GM12878 (cell line): ENCODE data around the gene UBE2E2. TPM values are rescaled to one million over a fixed set of nuclear protein-coding genes. Genes with fewer than 3 reads are reported as not detected.
A peak's percentile ranks its signal among the peaks of the same experiment; 100 is the strongest.

ENCODE experiments used
- ATAC-seq: fragments of 200-7000 bp; cut with Tn5 transposase; 3 replicates; pipeline ENCODE4 v1.9.1; 2020; ENCODE audit warnings: mild to moderate bottlenecking, moderate library complexity
- BruUV-seq: library from RNA; stranded (reverse); fragments of 400-500 nt; replicated peaks from 2 replicates; lab custom pipeline; 2021; lab: Mats Ljungman, UMichigan
- CTCF ChIA-PET: fragments of 300-600 bp; sonication (Branson Sonifier 250); formaldehyde crosslinking; extraction: SDS; loops from one replicate; lab custom pipeline; 2021; ENCODE audit warnings: inconsistent platforms; lab: Yijun Ruan, JAX
- POLR2A ChIA-PET: fragments of 350-600 bp; formaldehyde crosslinking; extraction: SDS; loops from one replicate; lab custom pipeline; 2021; ENCODE audit warnings: inconsistent platforms; lab: Charles Lee
- RAD21 ChIA-PET: fragments of 300-600 bp; sonication (Branson Sonifier 250); formaldehyde crosslinking; loops from one replicate; lab custom pipeline; 2023; ENCODE audit warnings: antibody characterized with exemption; ENCODE audit not compliant: unreplicated experiment; lab: Charles Lee
- SMC1A ChIA-PET: fragments of 300-600 bp; sonication (Branson Sonifier 250); formaldehyde crosslinking; loops from one replicate; lab custom pipeline; 2023; ENCODE audit not compliant: unreplicated experiment, uncharacterized antibody; lab: Charles Lee
- DNase-seq: peaks from one replicate; pipeline ENCODE4 v3.0.0-alpha.2; 2011; ENCODE audit warnings: low read depth, low spot score
- FAIRE-seq: peaks from 3 replicates; lab custom pipeline; 2011; peaks lifted over from hg19 to GRCh38; lab: Jason Lieb, UNC
- H2AFZ ChIP-seq: 2 replicates; pipeline ENCODE4 v1.6.0; 2011; ENCODE audit warnings: low read depth, low read length, control low read depth; ENCODE audit not compliant: control insufficient read depth
- H3K27ac ChIP-seq: 2 replicates; pipeline ENCODE4 v1.5.1; 2011; ENCODE audit warnings: control low read depth; ENCODE audit not compliant: control insufficient read depth, insufficient read depth
- H3K27me3 ChIP-seq, 2 experiments: replicated peaks in 1 of 2; 2 replicates each; pipeline versions ENCODE4 v1.6.0 to v1.6.1; 2011; ENCODE audit warnings: low read length in 1 of 2; ENCODE audit not compliant: control insufficient read depth in 2 of 2, insufficient read depth in 2 of 2
- H3K36me3 ChIP-seq, 2 experiments: 2 replicates each; pipeline ENCODE4 v1.5.1; 2011; ENCODE audit warnings: low read length in 1 of 2; ENCODE audit not compliant: control insufficient read depth in 2 of 2, insufficient read depth in 2 of 2
- H3K4me1 ChIP-seq: 2 replicates; pipeline ENCODE4 v1.6.1; 2011; ENCODE audit warnings: mild to moderate bottlenecking, low read length, moderate library complexity, mixed read lengths; ENCODE audit not compliant: control insufficient read depth, insufficient read depth
- H3K4me2 ChIP-seq: 2 replicates; pipeline ENCODE4 v1.6.0; 2011; ENCODE audit warnings: control low read depth; ENCODE audit not compliant: control insufficient read depth, insufficient read depth
- H3K4me3 ChIP-seq: fragments of 200-600 bp; sonication (generic); 2 replicates; pipeline ENCODE4 v1.5.1; 2016
- H3K79me2 ChIP-seq: 2 replicates; pipeline ENCODE4 v1.6.0; 2011; ENCODE audit warnings: low read length; ENCODE audit not compliant: control insufficient read depth, insufficient read depth
- H3K9ac ChIP-seq: 2 replicates; pipeline ENCODE4 v1.8.0; 2011; ENCODE audit warnings: low read length, control low read depth, mixed read lengths; ENCODE audit not compliant: control insufficient read depth, insufficient read depth
- H3K9me3 ChIP-seq: replicated peaks from 3 replicates; pipeline ENCODE4 v1.5.1; 2011; ENCODE audit warnings: mild to moderate bottlenecking, low read length; ENCODE audit not compliant: control insufficient read depth, insufficient read depth
- H4K20me1 ChIP-seq: 2 replicates; pipeline ENCODE4 v1.6.0; 2011; ENCODE audit not compliant: control insufficient read depth, insufficient read depth
- BHLHE40 ChIP-seq, 2 experiments: fragments of 450-650 bp in 1 of 2; IDR thresholded peaks; 2 replicates each; pipeline ENCODE4 v1.6.1; 2011 to 2017; ENCODE audit warnings: low read depth in 2 of 2, borderline replicate concordance in 1 of 2, improper control_type of control experiment in 1 of 2, low read length in 1 of 2, mild to moderate bottlenecking in 1 of 2
- CBX3 ChIP-seq: fragments of 200-600 bp; sonication (generic); IDR thresholded peaks from 2 replicates; pipeline ENCODE4 v1.6.1; 2016; ENCODE audit warnings: low read depth, borderline replicate concordance
- CHD4 ChIP-seq: fragments of 200-600 bp; sonication (generic); IDR thresholded peaks from 2 replicates; pipeline ENCODE4 v1.6.1; 2016; ENCODE audit warnings: mild to moderate bottlenecking
- EGR1 ChIP-seq, 2 experiments: IDR thresholded peaks; 1 replicate in 1 of 2; 2 replicates in 1 of 2; pipeline ENCODE4 v1.6.1; 2011 to 2012; ENCODE audit warnings: low read depth in 2 of 2, low read length in 2 of 2, borderline replicate concordance in 1 of 2, mild to moderate bottlenecking in 1 of 2, moderate library complexity in 1 of 2
- ELK1 ChIP-seq: IDR thresholded peaks from 2 replicates; pipeline ENCODE4 v1.6.1; 2012; ENCODE audit warnings: low read depth, low read length, improper control_type of control experiment
- ETV6 ChIP-seq, 2 experiments: fragments of 450-650 bp in 1 of 2; IDR thresholded peaks in 1 of 2; conservative IDR thresholded peaks in 1 of 2; 2 replicates each; pipeline ENCODE4 v1.6.1; 2014; ENCODE audit warnings: antibody characterized with exemption in 1 of 2, borderline replicate concordance in 1 of 2, low read depth in 1 of 2, mild to moderate bottlenecking in 1 of 2, moderate library complexity in 1 of 2
- JUNB ChIP-seq: IDR thresholded peaks from 2 replicates; pipeline ENCODE4 v1.6.1; 2016; ENCODE audit warnings: antibody characterized with exemption, mild to moderate bottlenecking
- RELA ChIP-seq: fragments of 450-650 bp; IDR thresholded peaks from 2 replicates; pipeline ENCODE4 v1.8.0; 2014; ENCODE audit warnings: borderline replicate concordance; ENCODE audit not compliant: partially characterized antibody
- RELB ChIP-seq: fragments of 450-650 bp; IDR thresholded peaks from 2 replicates; pipeline ENCODE4 v1.6.1; 2017; ENCODE audit warnings: low read depth, mild to moderate bottlenecking, moderate library complexity
- RUNX3 ChIP-seq: IDR thresholded peaks from 2 replicates; pipeline ENCODE4 v1.6.1; 2012; ENCODE audit warnings: low read length, inconsistent platforms
- SIX5 ChIP-seq: IDR thresholded peaks from 2 replicates; pipeline ENCODE4 v1.6.1; 2011; ENCODE audit warnings: mild to moderate bottlenecking, low read depth, low read length, moderate library complexity; ENCODE audit not compliant: severe bottlenecking
- SMAD5 ChIP-seq: IDR thresholded peaks from 2 replicates; pipeline ENCODE4 v1.6.1; 2016; ENCODE audit warnings: antibody characterized with exemption, low read depth
- ZBTB33 ChIP-seq: fragments of 450-650 bp; IDR thresholded peaks from 2 replicates; pipeline ENCODE4 v1.6.1; 2017; ENCODE audit warnings: mild to moderate bottlenecking
- WGBS: methylation state at CpG from one replicate; pipeline ENCODE4 v1.1.6; 2016; ENCODE audit warnings: low lambda C conversion rate; ENCODE audit not compliant: insufficient replicate concordance, insufficient coverage; ENCODE audit errors: missing lambda C conversion rate; 5-methylcytosine and 5-hydroxymethylcytosine counted together
- in situ Hi-C: fragments of 300-500 bp; cut with MboI; formaldehyde crosslinking; loops from 9 replicates; pipeline ENCODE4 v1.14.3; 2018; ENCODE audit warnings: mixed read lengths
- intact Hi-C: fragments of 100-400 bp; cut with micrococcal nuclease; formaldehyde crosslinking; loops from one replicate; pipeline ENCODE4 v1.14.2; 2022; ENCODE audit not compliant: unreplicated experiment
- polyA plus RNA-seq, 11 experiments: library from polyadenylated mRNA; depleted of rRNA in 4 of 11; unstranded in 6 of 11; stranded (reverse) in 5 of 11; fragments of >200 nt; fragmentation: Nextera tagmentation in 4 of 11; fragmentation: Illumina TruSeq in 1 of 11; extraction: Ambion mirVana in 4 of 11; extraction: Trizol in 1 of 11; gene quantifications; 1 replicate in 1 of 11; 2 replicates in 10 of 11; pipeline versions ENCODE4 v1.2.1 to v1.2.3, GENCODE V29; 2011 to 2016; ENCODE audit warnings: inconsistent platforms in 2 of 11, missing spikeins in 2 of 11, low read depth in 1 of 11
- total RNA-seq, 4 experiments: library from RNA; depleted of rRNA in 3 of 4; stranded (reverse); fragments of >200 nt in 3 of 4; fragmentation: Illumina TruSeq in 1 of 4; extraction: Trizol in 1 of 4; gene quantifications; 2 replicates each; pipeline versions ENCODE4 v1.2.1 to v1.2.3, GENCODE V29; 2013 to 2021

The UBE2E2 gene
- total and polyA plus RNA-seq, 10 of the 15 experiments (the other 5 are each of a cell fraction or from before 2014, with no cell fraction given) = 8.7 to 71.0 (median 36.4) TPM

GRCh38 chr3:23395115-23395514 lies 192.0 kb downstream of the UBE2E2 start:
- TF ChIP-seq EGR1 (IDR thresholded peaks at IDR 0.05; ENCODE audit: borderline replicate concordance in 1 of 2, low read depth in 2 of 2, low read length in 2 of 2) (no peak), ETV6 (conservative IDR thresholded peaks at IDR 0.05 in 1 of 2, IDR thresholded peaks at IDR 0.05 in 1 of 2; ENCODE audit: borderline replicate concordance in 1 of 2, low read depth in 1 of 2) (no peak), SIX5 (no peak), ELK1 (no peak), RELB (no peak), RELA (no peak), SMAD5 (no peak), RUNX3 (0 out of 2 replicates have a peak, but pooled peaks have one; percentile 37), JUNB (peak; percentile 40; the same call in 1 of the 2 replicates), CHD4 (no peak), ZBTB33 (no peak), CBX3 (no peak), BHLHE40 (IDR thresholded peaks at IDR 0.05; ENCODE audit: borderline replicate concordance in 1 of 2, low read depth in 2 of 2, low read length in 1 of 2) (no peak)
- in situ Hi-C loops (no loop called here), intact Hi-C loops (no loop called here)
- FAIRE-seq (no peak), ATAC-seq (peak; percentile 80), DNase-seq (no peak)
- ChIA-PET SMC1A (interaction anchor here (1.2 to 2.2 kb wide), 5 partner anchors 10 to 196 kb away, joined by 3 to 5 read pairs (median 3); no protein-coding TSS in a partner anchor), CTCF (interaction anchor here (1.0 to 1.7 kb wide), 4 partner anchors 7 to 16 kb away, joined by 3 to 5 read pairs (median 4); no protein-coding TSS in a partner anchor), POLR2A (interaction anchor here (0.7 to 1.7 kb wide), 2 partner anchors 10 to 28 kb away, joined by 3 to 4 read pairs; no protein-coding TSS in a partner anchor), RAD21 (interaction anchor here (0.7 to 2.2 kb wide), 4 partner anchors 9 to 198 kb away, joined by 3 to 8 read pairs (median 4); no protein-coding TSS in a partner anchor)
- WGBS = 35% methylated on average over 4 of the region's 4 CpGs
- Histone ChIP-seq H2AFZ (no peak overlapping the region), H3K79me2 (no peaks in the 10 kb centered on the region), H4K20me1 (no peaks in the 10 kb centered on the region), H3K36me3 (no peaks in the 10 kb centered on the region), H3K27ac (no peak overlapping the region), H3K4me3 (no peak overlapping the region), H3K9me3 (no peaks in the 10 kb centered on the region), H3K4me2 (no peak overlapping the region), H3K27me3 (no peaks in the 10 kb centered on the region), H3K4me1 (peaks cover 2% of the 10 kb centered on the region), H3K9ac (no peak overlapping the region)
- BruUV-seq = no TSS peak
